Dendritic cell treated with granulocyte-macrophage colony-stimulating factor and Interleukin-4, amounts not matched to agents 40 ng/mL and 50 ng/mL, for 4 days (primary cell): ENCODE data around the gene PWWP2B.

ENCODE experiments used
- H3K27ac Mint-ChIP-seq: one replicate; pipeline ENCODE4 v1.8.0; 2022; ENCODE audit warnings: mild to moderate bottlenecking, mixed read lengths
- H3K27me3 Mint-ChIP-seq: one replicate; pipeline ENCODE4 v1.8.0; 2022; ENCODE audit warnings: mild to moderate bottlenecking, mixed read lengths
- H3K36me3 Mint-ChIP-seq: one replicate; pipeline ENCODE4 v1.8.0; 2022; ENCODE audit warnings: low read depth, mixed read lengths
- H3K4me1 Mint-ChIP-seq: one replicate; pipeline ENCODE4 v1.8.0; 2022; ENCODE audit warnings: low read depth, mixed read lengths
- H3K4me3 Mint-ChIP-seq: one replicate; pipeline ENCODE4 v1.8.0; 2022; ENCODE audit warnings: mild to moderate bottlenecking, moderate library complexity, mixed read lengths
- H3K9me3 Mint-ChIP-seq: one replicate; pipeline ENCODE4 v1.8.0; 2022; ENCODE audit warnings: mixed read lengths
- intact Hi-C: fragments of 100-400 bp; cut with micrococcal nuclease; formaldehyde crosslinking; loops from one replicate; pipeline ENCODE4 v1.15.0; 2022

The PWWP2B gene

GRCh38 chr10:132459301-132460003 is 62.5 kb downstream of the PWWP2B start:
- Mint-ChIP-seq H3K36me3 (no peaks in the 10 kb centered on the region), H3K27ac (no peak overlapping the region), H3K9me3 (no peaks in the 10 kb centered on the region), H3K4me1 (peaks cover 7% of the 10 kb centered on the region), H3K4me3 (no peak overlapping the region), H3K27me3 (peaks cover 30% of the 10 kb centered on the region)
- intact Hi-C loops, result loop anchor here (2.0 to 10.0 kb wide), 2 partner anchors 75 to 111 kb away; partner anchors contain the start of gene INPP5A

GRCh38 chr10:132460071-132460470 is 63.1 kb downstream of the PWWP2B start:
- Mint-ChIP-seq H3K4me3 (no peak overlapping the region), H3K27ac (no peak overlapping the region), H3K4me1 (peaks cover 7% of the 10 kb centered on the region), H3K36me3 (no peaks in the 10 kb centered on the region), H3K27me3 (peaks cover 30% of the 10 kb centered on the region), H3K9me3 (no peaks in the 10 kb centered on the region)
- intact Hi-C loops, result no loop called here

- H3K36me3 Mint-ChIP-seq, result no peaks in the 10 kb centered on the region
- no peak overlapping the region for H3K27ac Mint-ChIP-seq
- H3K4me3 Mint-ChIP-seq, result no peak overlapping the region
- peaks cover 7% of the 10 kb centered on the region for H3K4me1 Mint-ChIP-seq
- peaks cover 29% of the 10 kb centered on the region for H3K27me3 Mint-ChIP-seq
- intact Hi-C loops, result no loop called here
- no peaks in the 10 kb centered on the region for H3K9me3 Mint-ChIP-seq
These were observed 63.7 kb downstream of the PWWP2B start for GRCh38 chr10:132460691-132461090.

- Mint-ChIP-seq H3K36me3 (no peaks in the 10 kb centered on the region), H3K27ac (no peak overlapping the region), H3K27me3 (peaks cover 28% of the 10 kb centered on the region), H3K4me1 (peaks cover 7% of the 10 kb centered on the region), H3K4me3 (no peak overlapping the region), H3K9me3 (no peaks in the 10 kb centered on the region)
- intact Hi-C loops, result no loop called here
These were observed 64.2 kb downstream of the PWWP2B start for GRCh38 chr10:132461103-132461682.

- Mint-ChIP-seq H3K4me3 (no peak overlapping the region), H3K27ac (no peak overlapping the region), H3K36me3 (no peaks in the 10 kb centered on the region), H3K4me1 (peaks cover 7% of the 10 kb centered on the region), H3K27me3 (peaks cover 26% of the 10 kb centered on the region), H3K9me3 (no peaks in the 10 kb centered on the region)
- intact Hi-C loops, result no loop called here
These were observed 64.8 kb downstream of the PWWP2B start for GRCh38 chr10:132461683-132462231.

GRCh38 chr10:132462463-132463332 is 65.7 kb downstream of the PWWP2B start:
- H3K4me3 Mint-ChIP-seq, result no peak overlapping the region
- H3K9me3 Mint-ChIP-seq, result no peaks in the 10 kb centered on the region
- intact Hi-C loops, result no loop called here
- H3K27me3 Mint-ChIP-seq, result peaks cover 30% of the 10 kb centered on the region
- H3K4me1 Mint-ChIP-seq, result peaks cover 7% of the 10 kb centered on the region
- no peaks in the 10 kb centered on the region for H3K36me3 Mint-ChIP-seq
- no peak overlapping the region for H3K27ac Mint-ChIP-seq

- H3K4me3 Mint-ChIP-seq, result no peak overlapping the region
- H3K27me3 Mint-ChIP-seq, result peaks cover 28% of the 10 kb centered on the region
- intact Hi-C loops, result no loop called here
- no peak overlapping the region for H3K27ac Mint-ChIP-seq
- no peaks in the 10 kb centered on the region for H3K36me3 Mint-ChIP-seq
- peaks cover 4% of the 10 kb centered on the region for H3K4me1 Mint-ChIP-seq
- H3K9me3 Mint-ChIP-seq, result no peaks in the 10 kb centered on the region
These were observed 66.6 kb downstream of the PWWP2B start for GRCh38 chr10:132463333-132464255.

- Mint-ChIP-seq H3K27ac (no peak overlapping the region), H3K9me3 (no peaks in the 10 kb centered on the region), H3K4me1 (no peaks in the 10 kb centered on the region), H3K27me3 (peaks cover 23% of the 10 kb centered on the region), H3K4me3 (no peak overlapping the region), H3K36me3 (no peaks in the 10 kb centered on the region)
- intact Hi-C loops, result no loop called here
These were observed 67.5 kb downstream of the PWWP2B start for GRCh38 chr10:132464256-132465192.

GRCh38 chr10:132465193-132465888 is 68.3 kb downstream of the PWWP2B start:
- Mint-ChIP-seq H3K4me3 (no peak overlapping the region), H3K27ac (no peak overlapping the region), H3K27me3 (peaks cover 17% of the 10 kb centered on the region), H3K36me3 (no peaks in the 10 kb centered on the region), H3K4me1 (no peaks in the 10 kb centered on the region), H3K9me3 (no peaks in the 10 kb centered on the region)
- intact Hi-C loops, result no loop called here

GRCh38 chr10:132465889-132466519 is 69.0 kb downstream of the PWWP2B start:
- Mint-ChIP-seq H3K27me3 (peaks cover 18% of the 10 kb centered on the region), H3K9me3 (no peaks in the 10 kb centered on the region), H3K36me3 (no peaks in the 10 kb centered on the region), H3K27ac (no peak overlapping the region), H3K4me3 (no peak overlapping the region), H3K4me1 (no peaks in the 10 kb centered on the region)
- intact Hi-C loops, result no loop called here

- H3K27ac Mint-ChIP-seq, result no peak overlapping the region
- peaks cover under 1% of the 10 kb centered on the region for H3K9me3 Mint-ChIP-seq
- H3K36me3 Mint-ChIP-seq, result no peaks in the 10 kb centered on the region
- peaks cover 21% of the 10 kb centered on the region for H3K27me3 Mint-ChIP-seq
- H3K4me1 Mint-ChIP-seq, result no peaks in the 10 kb centered on the region
- H3K4me3 Mint-ChIP-seq, result no peak overlapping the region
- intact Hi-C loops, result no loop called here
These were observed 69.8 kb downstream of the PWWP2B start for GRCh38 chr10:132466520-132467463.
